ENCODE data around the gene UBE2N. TPM values are rescaled to one million over a fixed set of nuclear protein-coding genes. Genes with fewer than 3 reads are reported as not detected.

Gene UBE2N
- total RNA-seq, 1 donor from 2014 or later, result 131 TPM

- DNase-seq (ENCODE audit: low read depth in 2 of 2), result no peak
Measured at GRCh38 chr12:93358058-93358457, 83.7 kb downstream of the UBE2N start.

DNA sequence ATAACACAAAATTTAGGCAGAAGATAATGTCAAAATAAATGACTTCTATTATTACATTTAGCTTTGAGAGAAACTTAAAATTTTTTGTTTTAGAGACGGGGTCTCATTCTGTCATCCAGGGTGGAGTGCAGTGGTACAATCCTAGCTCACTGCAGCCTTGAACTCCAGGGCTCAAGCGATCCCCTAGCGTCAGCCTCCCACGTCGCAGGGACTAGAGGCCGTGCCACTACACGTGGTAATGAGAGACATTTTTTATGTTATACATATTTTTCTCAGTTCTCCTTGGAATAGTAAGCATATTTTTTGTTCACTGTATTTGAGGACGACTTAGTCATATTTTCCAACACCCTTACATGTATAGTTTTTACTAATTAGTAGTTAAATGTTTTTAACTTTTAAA lies 85.5 kb downstream of the UBE2N start:
- no peak for DNase-seq (ENCODE audit: low read depth in 2 of 2)

Other genes starting within 250 kb of the UBE2N start
- gene NUDT4, start 64.0 kb downstream of the UBE2N start, total RNA-seq, result 77.5 and 118 TPM in 2 replicates
- 58.3 and 63.3 TPM in 2 replicates for gene MRPL42, start 25.6 kb upstream of the UBE2N start, total RNA-seq
- gene SOCS2, start 130.7 kb upstream of the UBE2N start, total RNA-seq, result 60.9 and 64.4 TPM in 2 replicates
- 9.6 and 11.3 TPM in 2 replicates for gene CRADD, start 235.4 kb upstream of the UBE2N start, total RNA-seq

All from dermis microvascular lymphatic vessel endothelial cell (primary cell).